ENCODE data around the gene PCED1B.
A peak's percentile ranks its signal among the peaks of the same experiment; 100 is the strongest.
"Not testable (repeated sequence)": the region's sequence is repeated elsewhere in the genome, so short reads cannot be mapped to it uniquely, and the experiment has no call there.

PCED1B gene

GRCh38 chr12:47206450-47207339, 127.3 kb downstream of the PCED1B start:
- DNase-seq (ENCODE audit: low spot score), result no peak

GRCh38 chr12:47207340-47207717, 127.9 kb downstream of the PCED1B start:
- peak; percentile 48 for DNase-seq (ENCODE audit: low spot score)

GRCh38 chr12:47207829-47208248, 128.4 kb downstream of the PCED1B start:
- no peak for DNase-seq (ENCODE audit: low spot score)

- no peak for DNase-seq (ENCODE audit: low spot score)
Observed at GRCh38 chr12:47209014-47209413, 129.6 kb downstream of the PCED1B start.

GRCh38 chr12:47210776-47211175, 131.4 kb downstream of the PCED1B start:
- no peak for DNase-seq (ENCODE audit: low spot score)

- DNase-seq (ENCODE audit: low spot score), result no peak
Observed at GRCh38 chr12:47212701-47213039, 133.2 kb downstream of the PCED1B start.

GRCh38 chr12:47213396-47213795, 134.0 kb downstream of the PCED1B start:
- DNase-seq (ENCODE audit: low spot score), result no peak

GRCh38 chr12:47214001-47214619, 134.7 kb downstream of the PCED1B start:
- no peak for DNase-seq (ENCODE audit: low spot score)

GRCh38 chr12:47214771-47215170, 135.3 kb downstream of the PCED1B start:
- no peak for DNase-seq (ENCODE audit: low spot score)

- DNase-seq (ENCODE audit: low spot score), result peak; percentile 73
Observed at GRCh38 chr12:47216150-47216677, 136.8 kb downstream of the PCED1B start.

- not testable (repeated sequence) for DNase-seq (ENCODE audit: low spot score)
Observed at GRCh38 chr12:47217595-47217869, 138.1 kb downstream of the PCED1B start.

GRCh38 chr12:47218191-47218654, 138.8 kb downstream of the PCED1B start:
- DNase-seq (ENCODE audit: low spot score), result no peak

GRCh38 chr12:47219243-47219642, 139.8 kb downstream of the PCED1B start:
- DNase-seq (ENCODE audit: low spot score), result no peak

- DNase-seq (ENCODE audit: low spot score), result no peak
Observed at GRCh38 chr12:47221256-47222023, 142.0 kb downstream of the PCED1B start.

- DNase-seq (ENCODE audit: low spot score), result no peak
Observed at GRCh38 chr12:47222520-47223030, 143.2 kb downstream of the PCED1B start.

- no peak for DNase-seq (ENCODE audit: low spot score)
Observed at GRCh38 chr12:47223031-47223847, 143.8 kb downstream of the PCED1B start.

- DNase-seq (ENCODE audit: low spot score), result peak; percentile 37
Observed at GRCh38 chr12:47223848-47224213, 144.4 kb downstream of the PCED1B start.

- DNase-seq (ENCODE audit: low spot score), result no peak
Observed at GRCh38 chr12:47224563-47225133, 145.2 kb downstream of the PCED1B start.

GRCh38 chr12:47225356-47225755, 145.9 kb downstream of the PCED1B start:
- DNase-seq (ENCODE audit: low spot score), result no peak

GRCh38 chr12:47226199-47226598, 146.8 kb downstream of the PCED1B start:
- DNase-seq (ENCODE audit: low spot score), result no peak

- no peak for DNase-seq (ENCODE audit: low spot score)
Observed at GRCh38 chr12:47228802-47229201, 149.4 kb downstream of the PCED1B start.

All from Ammon's horn (tissue), 1 donor.